ENCODE data around the gene FGF19. TPM values are rescaled to one million over a fixed set of nuclear protein-coding genes. Genes with fewer than 3 reads are reported as not detected.
A peak's percentile ranks its signal among the peaks of the same experiment; 100 is the strongest.

FGF19 gene
- total and polyA plus RNA-seq, 2 donors (not counting 1 experiment from before 2014, with no cell fraction given) = not detected

DNA sequence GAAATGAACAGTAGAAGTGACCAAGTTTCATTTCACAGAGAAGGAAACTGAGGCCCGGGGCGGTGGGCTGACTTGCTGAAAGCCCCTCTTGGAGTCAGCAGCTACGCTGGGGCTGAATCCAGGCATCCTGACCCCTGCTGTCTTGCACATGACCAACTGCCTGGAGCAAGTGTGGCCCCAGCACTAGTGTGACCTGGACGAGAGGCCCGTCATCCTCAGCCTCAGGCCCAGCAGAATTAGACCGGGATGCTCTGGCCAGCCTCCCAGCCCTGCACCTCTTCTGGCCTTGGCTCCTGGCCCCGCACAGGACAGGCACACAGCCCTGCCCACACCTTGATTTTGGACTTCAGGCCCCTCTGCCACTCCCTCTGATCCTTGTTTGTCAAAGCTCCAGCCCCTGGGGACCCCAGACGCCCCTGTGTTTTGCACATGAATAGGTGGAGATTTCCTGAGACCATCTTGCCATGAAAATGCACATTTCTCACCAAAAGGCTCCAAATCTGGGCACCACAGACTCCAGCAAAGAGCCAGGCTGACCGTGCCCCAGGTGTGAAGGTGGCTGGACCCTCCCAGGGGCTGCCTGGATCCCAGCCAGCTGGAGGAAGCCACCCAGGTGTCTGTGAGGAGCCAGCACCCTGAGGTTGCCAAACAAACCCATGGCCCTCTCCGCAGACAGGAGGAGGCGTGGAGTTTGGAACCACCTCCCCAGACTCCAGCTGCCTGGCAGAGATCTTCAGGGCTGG lies 46.5 kb upstream of the FGF19 start:
- Histone ChIP-seq H3K4me2 (ENCODE audit: extremely low read depth, insufficient read depth, low read length) (no peak overlapping the region), H3K4me1 (ENCODE audit: control insufficient read depth, extremely low read depth, insufficient read depth, low read length) (no peaks in the 10 kb centered on the region), H3K79me2 (ENCODE audit: control insufficient read depth, insufficient read depth, low read length) (no peaks in the 10 kb centered on the region), H3K4me3 (replicated peaks in 1 of 4; ENCODE audit: control extremely low read depth in 1 of 4, insufficient read depth in 1 of 4, low read depth in 3 of 4, low read length in 4 of 4) (no peak overlapping the region), H3K9me3 (ENCODE audit: control insufficient read depth, insufficient read depth, low read depth, low read length) (no peaks in the 10 kb centered on the region), H4K20me1 (ENCODE audit: control insufficient read depth, extremely low read depth, insufficient read depth, low read length) (no peaks in the 10 kb centered on the region), H3K36me3 (ENCODE audit: control insufficient read depth, insufficient read depth, low read length) (no peaks in the 10 kb centered on the region), H3K9ac (ENCODE audit: insufficient read depth, low read length) (no peak overlapping the region), H3K27ac (ENCODE audit: insufficient read depth, low read length) (no peak overlapping the region), H2AFZ (ENCODE audit: low read length) (no peak overlapping the region), H3K27me3 (ENCODE audit: control insufficient read depth, insufficient read depth, low read length) (no peaks in the 10 kb centered on the region)
- no peak for DNase-seq (ENCODE audit: low read depth in 2 of 2)
- TF ChIP-seq CTCF (conservative IDR thresholded peaks at IDR 0.05 in 1 of 2, IDR thresholded peaks at IDR 0.05 in 1 of 2; ENCODE audit: low read depth in 1 of 2, low read length in 2 of 2) (no peak), EZH2 (IDR thresholded peaks at IDR 0.05; ENCODE audit: low read length, missing control alignments) (no peak)

DNA sequence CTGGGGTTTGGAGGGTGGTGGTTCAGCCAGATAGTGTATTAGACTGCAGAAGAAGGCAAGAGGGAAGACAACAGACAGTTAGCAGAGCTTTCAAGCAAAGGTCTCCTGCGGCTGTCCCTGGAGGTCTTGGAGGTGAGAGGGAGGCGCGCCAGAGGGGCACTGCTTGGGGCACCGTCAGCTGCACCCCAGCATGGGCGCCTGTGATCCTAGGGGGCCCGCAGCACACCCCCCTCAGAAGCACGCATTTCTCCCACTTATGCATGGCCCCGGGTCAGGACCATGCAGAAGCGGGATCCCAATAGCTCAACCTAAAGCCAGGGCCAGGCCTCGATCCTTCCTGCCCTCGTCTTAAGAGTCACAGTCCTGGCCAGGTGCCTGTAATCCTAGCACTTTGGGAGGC lies 44.8 kb upstream of the FGF19 start:
- no peaks in the 10 kb centered on the region for H3K9me3 ChIP-seq (ENCODE audit: control insufficient read depth, insufficient read depth, low read depth, low read length)
- H3K79me2 ChIP-seq (ENCODE audit: control insufficient read depth, insufficient read depth, low read length) = no peaks in the 10 kb centered on the region
- H3K4me2 ChIP-seq (ENCODE audit: extremely low read depth, insufficient read depth, low read length) = no peak overlapping the region
- H3K27me3 ChIP-seq (ENCODE audit: control insufficient read depth, insufficient read depth, low read length) = no peaks in the 10 kb centered on the region
- H2AFZ ChIP-seq (ENCODE audit: low read length) = no peak overlapping the region
- DNase-seq (ENCODE audit: low read depth in 2 of 2) = no peak
- H3K27ac ChIP-seq (ENCODE audit: insufficient read depth, low read length) = no peak overlapping the region
- H4K20me1 ChIP-seq (ENCODE audit: control insufficient read depth, extremely low read depth, insufficient read depth, low read length) = no peaks in the 10 kb centered on the region
- no peaks in the 10 kb centered on the region for H3K4me1 ChIP-seq (ENCODE audit: control insufficient read depth, extremely low read depth, insufficient read depth, low read length)
- H3K9ac ChIP-seq (ENCODE audit: insufficient read depth, low read length) = no peak overlapping the region
- H3K36me3 ChIP-seq (ENCODE audit: control insufficient read depth, insufficient read depth, low read length) = no peaks in the 10 kb centered on the region
- no peak overlapping the region for H3K4me3 ChIP-seq (replicated peaks in 1 of 4; ENCODE audit: control extremely low read depth in 1 of 4, insufficient read depth in 1 of 4, low read depth in 3 of 4, low read length in 4 of 4)
- TF ChIP-seq CTCF (conservative IDR thresholded peaks at IDR 0.05 in 1 of 2, IDR thresholded peaks at IDR 0.05 in 1 of 2; ENCODE audit: low read depth in 1 of 2, low read length in 2 of 2) (no peak), EZH2 (IDR thresholded peaks at IDR 0.05; ENCODE audit: low read length, missing control alignments) (no peak)

GRCh38 chr11:69746752-69747742 lies 43.2 kb upstream of the FGF19 start:
- Histone ChIP-seq H3K27ac (ENCODE audit: insufficient read depth, low read length) (no peak overlapping the region), H2AFZ (ENCODE audit: low read length) (no peak overlapping the region), H3K9ac (ENCODE audit: insufficient read depth, low read length) (no peak overlapping the region)

More at GRCh38 chr11:69746752-69747742, 43.2 kb upstream of the FGF19 start:
- no peaks in the 10 kb centered on the region for H3K79me2 ChIP-seq (ENCODE audit: control insufficient read depth, insufficient read depth, low read length)
- TF ChIP-seq CTCF (conservative IDR thresholded peaks at IDR 0.05 in 1 of 2, IDR thresholded peaks at IDR 0.05 in 1 of 2; ENCODE audit: low read depth in 1 of 2, low read length in 2 of 2) (no peak), EZH2 (IDR thresholded peaks at IDR 0.05; ENCODE audit: low read length, missing control alignments) (no peak)
- no peaks in the 10 kb centered on the region for H3K36me3 ChIP-seq (ENCODE audit: control insufficient read depth, insufficient read depth, low read length)
- no peaks in the 10 kb centered on the region for H3K9me3 ChIP-seq (ENCODE audit: control insufficient read depth, insufficient read depth, low read depth, low read length)
- H4K20me1 ChIP-seq (ENCODE audit: control insufficient read depth, extremely low read depth, insufficient read depth, low read length) = no peaks in the 10 kb centered on the region
- DNase-seq (ENCODE audit: low read depth in 2 of 2) = peak in 1 of 2 donors; percentile 37
- no peaks in the 10 kb centered on the region for H3K4me1 ChIP-seq (ENCODE audit: control insufficient read depth, extremely low read depth, insufficient read depth, low read length)
- H3K27me3 ChIP-seq (ENCODE audit: control insufficient read depth, insufficient read depth, low read length) = no peaks in the 10 kb centered on the region
- H3K4me3 ChIP-seq (replicated peaks in 1 of 4; ENCODE audit: control extremely low read depth in 1 of 4, insufficient read depth in 1 of 4, low read depth in 3 of 4, low read length in 4 of 4) = no peak overlapping the region
- H3K4me2 ChIP-seq (ENCODE audit: extremely low read depth, insufficient read depth, low read length) = no peak overlapping the region

Measured in fibroblast of lung (primary cell).